Stomach (tissue), 4 donors: Measurements from ENCODE around the gene COL5A1.

ENCODE experiments used
- POLR2AphosphoS5 ChIP-seq, 3 donors: sonication (generic); formaldehyde crosslinking; IDR thresholded peaks; one replicate each; pipeline ENCODE4 v1.6.1; 2016; ENCODE audit warnings: antibody characterized with exemption in 3 of 3
- TF ChIP-seq, protein P1 (sequence below), 7 experiments: fragments of 450-650 bp in 4 of 7; fragments of 200-600 bp in 3 of 7; sonication (generic) in 3 of 7; IDR thresholded peaks; one replicate each; pipeline ENCODE4 v1.5.1; 2016 to 2019; ENCODE audit warnings: antibody characterized with exemption in 7 of 7, control low read depth in 2 of 7, mild to moderate bottlenecking in 1 of 7

DNA sequence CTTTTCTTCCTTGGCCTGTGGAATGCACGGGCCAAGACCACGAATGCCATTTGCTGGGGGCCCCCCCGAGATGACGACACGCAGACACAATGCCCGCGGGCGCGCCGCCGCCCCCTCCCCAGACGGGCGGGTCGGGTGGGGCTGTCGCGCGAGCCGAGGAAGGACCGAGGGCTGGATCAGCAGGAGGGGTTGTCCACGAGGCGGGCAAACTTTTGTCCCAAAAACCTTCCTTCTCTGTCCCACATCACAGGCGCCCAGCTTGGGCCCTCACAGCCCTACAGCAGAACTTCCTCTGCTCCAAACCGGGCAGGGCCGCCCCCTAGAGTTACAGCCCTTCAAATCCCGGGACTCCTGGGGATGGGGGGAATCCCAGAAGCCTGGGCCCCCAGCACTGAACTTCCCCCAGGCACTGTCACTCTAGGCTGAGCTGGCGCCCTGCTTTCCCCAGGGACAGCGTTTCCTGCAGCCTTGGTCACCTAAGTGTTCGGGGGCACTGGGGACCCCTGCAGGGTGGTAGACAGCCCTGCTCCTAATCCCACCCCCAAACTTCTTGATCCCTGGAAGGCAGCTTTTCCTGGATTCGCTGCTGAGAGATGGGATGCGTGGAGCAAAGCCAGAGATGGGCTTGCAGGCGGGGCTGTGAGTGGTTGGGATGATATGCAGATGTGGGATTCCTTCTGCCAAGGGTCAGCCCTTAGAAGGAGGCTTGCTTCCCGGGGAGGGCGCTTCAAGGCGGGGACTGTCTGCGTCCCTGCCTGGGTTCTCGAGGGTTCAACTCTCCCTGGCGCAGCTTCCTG is 980 bp downstream of the COL5A1 start:
- TF ChIP-seq, protein P1, sequence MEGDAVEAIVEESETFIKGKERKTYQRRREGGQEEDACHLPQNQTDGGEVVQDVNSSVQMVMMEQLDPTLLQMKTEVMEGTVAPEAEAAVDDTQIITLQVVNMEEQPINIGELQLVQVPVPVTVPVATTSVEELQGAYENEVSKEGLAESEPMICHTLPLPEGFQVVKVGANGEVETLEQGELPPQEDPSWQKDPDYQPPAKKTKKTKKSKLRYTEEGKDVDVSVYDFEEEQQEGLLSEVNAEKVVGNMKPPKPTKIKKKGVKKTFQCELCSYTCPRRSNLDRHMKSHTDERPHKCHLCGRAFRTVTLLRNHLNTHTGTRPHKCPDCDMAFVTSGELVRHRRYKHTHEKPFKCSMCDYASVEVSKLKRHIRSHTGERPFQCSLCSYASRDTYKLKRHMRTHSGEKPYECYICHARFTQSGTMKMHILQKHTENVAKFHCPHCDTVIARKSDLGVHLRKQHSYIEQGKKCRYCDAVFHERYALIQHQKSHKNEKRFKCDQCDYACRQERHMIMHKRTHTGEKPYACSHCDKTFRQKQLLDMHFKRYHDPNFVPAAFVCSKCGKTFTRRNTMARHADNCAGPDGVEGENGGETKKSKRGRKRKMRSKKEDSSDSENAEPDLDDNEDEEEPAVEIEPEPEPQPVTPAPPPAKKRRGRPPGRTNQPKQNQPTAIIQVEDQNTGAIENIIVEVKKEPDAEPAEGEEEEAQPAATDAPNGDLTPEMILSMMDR (IDR thresholded peaks at IDR 0.05), result no peak
- peak; percentile 33 to 52 (median 40) for TF ChIP-seq POLR2AphosphoS5 (IDR thresholded peaks at IDR 0.05)
